ENCODE measurements around the gene TSC22D2.

The TSC22D2 gene

GRCh38 chr3:150412561-150413231, 4.6 kb downstream of the TSC22D2 start:
- DNase-seq: no peak

DNA sequence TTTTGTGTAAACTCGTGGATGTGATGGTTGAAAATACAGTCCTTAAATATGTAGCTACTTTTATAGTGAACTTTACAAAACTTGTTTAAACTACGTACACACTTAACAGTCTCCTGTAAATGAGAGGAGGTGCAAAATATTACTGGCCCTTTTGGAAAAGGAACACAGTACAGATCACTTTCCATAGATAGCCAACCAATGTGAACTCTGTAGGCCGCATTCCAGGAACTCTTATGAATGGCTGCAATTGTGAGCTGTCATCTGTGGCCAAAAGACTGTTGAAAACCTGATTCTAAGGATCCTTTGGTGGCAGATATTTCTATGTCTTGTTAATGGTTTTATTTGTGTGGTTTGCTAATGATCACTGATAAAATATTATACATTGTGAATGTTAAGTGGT, 6.2 kb downstream of the TSC22D2 start:
- no peak for DNase-seq

- no peak for DNase-seq
These were observed 6.9 kb downstream of the TSC22D2 start for GRCh38 chr3:150414959-150415358.

DNA sequence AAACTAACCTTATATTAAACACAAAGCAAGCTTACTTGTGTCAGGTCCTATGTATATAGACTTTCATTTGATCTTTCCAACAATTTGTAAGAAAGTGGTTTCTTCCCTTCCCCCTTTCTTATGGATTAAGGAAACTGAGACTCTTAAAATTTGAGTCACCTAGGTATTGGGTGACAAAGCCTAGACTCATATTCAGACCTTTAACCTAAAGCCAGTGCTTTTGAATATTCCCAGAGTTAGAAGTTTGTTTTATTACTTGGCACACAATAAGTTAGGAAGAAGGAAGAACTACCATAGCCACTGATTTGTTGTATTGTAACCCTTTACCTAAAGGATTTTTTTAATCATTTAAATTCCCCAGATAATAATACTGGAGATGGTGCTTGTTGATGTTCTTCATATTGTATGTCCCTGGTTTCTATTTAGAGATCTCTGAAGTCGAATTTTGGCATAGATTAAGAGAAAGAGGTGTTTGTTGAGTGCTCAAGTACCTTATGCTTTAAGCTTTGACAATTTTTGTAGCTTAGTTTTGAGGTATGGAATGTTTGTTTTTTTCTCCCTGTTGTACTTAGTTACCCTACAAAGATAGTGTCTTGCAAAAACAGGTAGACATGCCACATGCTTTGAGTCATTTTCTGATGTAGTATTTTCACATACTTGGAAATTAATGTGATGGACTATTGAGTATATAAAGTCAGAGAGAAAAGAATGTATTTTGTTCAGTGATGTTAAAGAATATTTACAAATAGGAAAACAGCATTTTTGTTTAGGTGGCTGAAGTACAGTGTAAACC, 11.2 kb downstream of the TSC22D2 start:
- DNase-seq: no peak

DNA sequence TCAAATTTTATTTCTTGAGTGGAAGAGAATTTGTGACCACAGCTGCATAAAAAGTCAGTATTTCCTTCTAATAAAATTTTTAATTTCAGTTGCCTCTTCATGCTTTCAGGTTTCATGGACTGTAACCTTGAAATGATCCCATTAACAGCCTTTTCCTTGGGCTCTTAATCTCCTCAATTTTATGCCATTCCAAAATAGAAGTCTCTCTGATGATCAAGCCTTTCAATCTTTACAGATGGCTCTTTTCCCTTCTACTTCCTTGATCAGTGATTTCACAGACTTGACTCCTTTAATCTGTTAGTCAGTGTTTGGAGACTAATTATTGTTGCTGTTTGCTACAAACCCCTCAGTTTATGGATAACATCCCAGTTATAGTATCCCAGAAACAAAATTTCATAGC, 11.9 kb downstream of the TSC22D2 start:
- no peak for DNase-seq

GRCh38 chr3:150421256-150421655, 13.2 kb downstream of the TSC22D2 start:
- DNase-seq: no peak

GRCh38 chr3:150421799-150422548, 13.9 kb downstream of the TSC22D2 start:
- no peak for DNase-seq

DNA sequence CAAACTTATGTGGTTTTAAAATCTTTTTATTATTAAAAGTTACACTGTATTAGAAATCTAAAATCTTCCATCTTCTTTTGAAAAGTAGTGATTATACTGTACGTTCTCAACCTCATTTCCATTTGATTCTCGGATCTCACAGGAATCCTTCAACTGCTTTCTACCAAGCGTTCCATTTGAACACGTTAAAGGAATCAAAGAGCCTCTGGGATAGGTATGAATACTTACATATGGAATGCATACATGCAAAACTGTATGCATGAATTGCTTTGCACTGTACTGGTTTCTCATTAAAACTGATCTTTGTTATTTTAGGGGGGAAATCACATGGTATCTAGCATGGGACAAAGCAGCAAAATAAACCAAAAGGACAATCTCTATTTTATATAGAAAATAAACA, 14.8 kb downstream of the TSC22D2 start:
- DNase-seq: no peak

GRCh38 chr3:150423761-150424160, 15.7 kb downstream of the TSC22D2 start:
- no peak for DNase-seq

GRCh38 chr3:150426292-150426691, 18.2 kb downstream of the TSC22D2 start:
- no peak for DNase-seq

- DNase-seq: no peak
These were observed 20.5 kb downstream of the TSC22D2 start for GRCh38 chr3:150428562-150428961.

DNA sequence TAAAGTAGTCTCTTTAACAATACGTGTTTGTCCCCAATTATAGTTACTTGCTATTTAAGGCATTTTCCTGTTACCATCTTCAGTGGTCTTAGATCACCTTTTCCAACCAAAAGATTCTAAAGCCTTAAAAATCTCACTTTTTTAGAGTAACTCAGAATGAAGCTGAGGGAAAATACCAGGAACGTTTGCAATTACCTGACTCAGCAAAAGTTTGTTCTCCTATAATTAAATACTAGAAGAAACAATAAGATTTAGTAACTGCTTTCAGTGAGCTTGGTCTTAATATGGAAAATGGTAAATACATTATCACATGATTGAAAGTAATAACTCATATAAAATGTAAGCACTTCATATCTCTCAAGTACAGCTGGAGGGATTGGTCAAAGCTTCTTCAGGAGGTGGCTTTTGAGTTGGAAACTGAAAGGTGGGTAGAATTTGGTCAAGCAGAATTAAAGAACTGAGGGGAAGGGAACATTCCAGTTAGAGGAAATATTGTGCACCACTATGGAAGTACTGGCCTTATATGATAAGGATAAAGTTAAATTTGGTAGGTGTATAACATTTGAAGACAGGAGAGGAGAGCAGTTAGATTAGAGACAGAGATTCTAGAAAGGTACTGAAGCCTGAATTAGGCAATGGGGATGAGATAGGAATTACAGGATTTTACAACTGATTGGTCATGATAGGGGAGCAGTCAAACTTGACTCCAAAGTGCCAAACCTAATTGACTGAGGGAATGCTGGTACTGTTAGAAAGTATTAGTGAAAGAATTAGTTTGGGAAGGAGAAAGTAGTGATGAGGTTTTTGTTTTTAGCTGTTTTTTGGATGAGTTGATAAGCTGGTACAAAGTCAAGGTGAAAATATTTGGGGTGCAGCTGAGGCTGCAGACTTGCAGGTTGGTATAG, 21.9 kb downstream of the TSC22D2 start:
- DNase-seq: no peak

GRCh38 chr3:150433347-150433746, 25.2 kb downstream of the TSC22D2 start:
- no peak for DNase-seq

GRCh38 chr3:150434234-150434633, 26.1 kb downstream of the TSC22D2 start:
- DNase-seq: no peak

DNA sequence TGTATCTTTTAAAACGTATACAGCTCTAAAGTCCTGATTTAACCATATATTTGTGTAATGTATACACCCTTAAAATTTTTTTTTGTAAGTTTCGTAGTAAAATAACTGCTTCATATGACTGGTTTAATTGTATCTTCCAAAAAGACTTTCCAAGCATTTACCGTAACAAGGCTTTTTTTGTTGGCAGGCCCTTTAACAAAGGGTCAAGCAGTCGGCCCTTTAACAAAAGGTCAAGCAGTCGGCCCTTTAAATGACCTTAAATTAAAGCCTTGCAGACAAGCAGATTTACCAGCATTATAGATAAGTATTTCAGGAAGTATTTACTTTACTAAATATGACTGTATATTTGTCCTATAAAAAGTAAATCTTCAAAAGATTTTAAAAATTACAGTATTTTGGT, 28.1 kb downstream of the TSC22D2 start:
- DNase-seq: no peak

DNA sequence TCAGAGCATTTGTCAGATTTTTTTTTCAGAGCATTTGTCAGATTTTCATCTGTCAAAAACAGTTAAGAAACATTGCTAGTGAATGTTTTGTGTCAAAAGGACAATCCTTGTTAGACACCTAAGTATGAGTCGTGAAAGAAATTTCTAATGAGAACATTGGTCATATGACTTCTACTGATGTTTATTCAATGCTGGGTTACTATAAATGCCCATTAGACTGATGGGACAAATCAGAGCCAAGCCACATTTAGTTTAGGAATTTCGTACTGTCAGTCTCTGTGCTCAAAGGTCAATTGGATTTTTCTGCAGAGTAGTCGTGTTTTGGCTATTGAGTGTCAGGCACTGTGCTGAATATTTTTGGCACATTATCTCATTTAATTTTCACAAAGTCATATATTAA, 31.6 kb downstream of the TSC22D2 start:
- no peak for DNase-seq

DNA sequence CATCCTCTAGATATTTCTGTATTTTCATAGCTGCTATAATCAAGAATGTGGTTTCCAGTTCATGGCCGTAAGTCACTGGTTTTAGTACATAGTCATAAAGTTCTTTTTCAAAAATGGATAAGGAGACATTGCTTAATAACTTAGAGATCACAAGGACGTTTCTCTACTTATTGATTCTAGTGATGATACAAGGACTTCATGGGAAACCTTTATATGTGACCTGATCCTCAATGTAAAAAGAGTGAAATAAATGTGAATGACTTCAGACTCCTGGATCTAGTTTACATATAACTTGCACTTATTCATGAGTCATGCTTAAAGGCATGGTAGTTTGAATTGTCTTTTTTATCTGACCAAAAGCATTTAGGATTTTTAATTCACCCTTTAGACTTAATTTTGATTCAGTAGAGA, 35.2 kb downstream of the TSC22D2 start:
- no peak for DNase-seq

- no peak for DNase-seq
These were observed 36.3 kb downstream of the TSC22D2 start for GRCh38 chr3:150444371-150444770.

DNA sequence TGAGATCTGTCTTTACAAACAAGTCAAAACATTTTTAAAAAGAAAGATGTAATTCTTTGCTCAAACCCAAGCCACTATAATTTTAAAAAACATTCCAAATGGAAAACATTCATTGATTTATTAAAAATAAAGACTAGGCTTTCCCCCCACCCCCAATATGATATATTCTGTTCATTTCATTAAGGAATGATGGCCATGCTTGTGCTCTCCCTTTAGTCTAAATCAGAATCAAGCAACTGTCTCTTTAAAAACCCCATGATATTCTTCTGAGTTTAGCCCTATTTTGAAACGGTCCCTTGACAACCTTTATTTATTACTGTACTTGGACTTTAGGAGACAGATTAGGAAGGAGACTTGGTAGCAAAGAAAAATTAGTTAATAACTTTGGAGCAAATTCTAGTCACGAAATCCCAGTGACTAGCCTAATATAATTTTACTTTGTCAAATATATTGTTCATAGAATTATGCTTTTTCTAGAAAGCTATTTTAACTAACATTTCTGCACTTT, 38.4 kb downstream of the TSC22D2 start:
- no peak for DNase-seq

DNA sequence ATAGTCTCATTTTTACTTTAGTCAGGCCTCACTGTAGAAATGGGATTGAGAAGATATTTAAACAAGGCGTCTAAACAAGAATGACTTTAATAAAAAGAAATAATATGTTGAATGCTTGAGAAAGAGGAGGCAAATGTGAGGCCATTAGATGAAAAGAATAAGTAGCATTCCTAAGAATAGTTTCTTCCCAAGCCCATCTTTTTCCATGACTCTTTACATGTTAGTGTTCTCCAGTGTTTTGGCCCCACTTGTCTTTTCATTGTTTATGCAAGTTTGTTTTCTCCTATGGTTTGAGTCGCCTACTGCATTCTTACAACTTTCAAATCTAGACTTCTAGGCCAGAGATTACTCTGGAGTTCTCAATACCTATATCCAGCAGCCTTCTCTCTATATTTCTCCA, 39.0 kb downstream of the TSC22D2 start:
- no peak for DNase-seq

DNA sequence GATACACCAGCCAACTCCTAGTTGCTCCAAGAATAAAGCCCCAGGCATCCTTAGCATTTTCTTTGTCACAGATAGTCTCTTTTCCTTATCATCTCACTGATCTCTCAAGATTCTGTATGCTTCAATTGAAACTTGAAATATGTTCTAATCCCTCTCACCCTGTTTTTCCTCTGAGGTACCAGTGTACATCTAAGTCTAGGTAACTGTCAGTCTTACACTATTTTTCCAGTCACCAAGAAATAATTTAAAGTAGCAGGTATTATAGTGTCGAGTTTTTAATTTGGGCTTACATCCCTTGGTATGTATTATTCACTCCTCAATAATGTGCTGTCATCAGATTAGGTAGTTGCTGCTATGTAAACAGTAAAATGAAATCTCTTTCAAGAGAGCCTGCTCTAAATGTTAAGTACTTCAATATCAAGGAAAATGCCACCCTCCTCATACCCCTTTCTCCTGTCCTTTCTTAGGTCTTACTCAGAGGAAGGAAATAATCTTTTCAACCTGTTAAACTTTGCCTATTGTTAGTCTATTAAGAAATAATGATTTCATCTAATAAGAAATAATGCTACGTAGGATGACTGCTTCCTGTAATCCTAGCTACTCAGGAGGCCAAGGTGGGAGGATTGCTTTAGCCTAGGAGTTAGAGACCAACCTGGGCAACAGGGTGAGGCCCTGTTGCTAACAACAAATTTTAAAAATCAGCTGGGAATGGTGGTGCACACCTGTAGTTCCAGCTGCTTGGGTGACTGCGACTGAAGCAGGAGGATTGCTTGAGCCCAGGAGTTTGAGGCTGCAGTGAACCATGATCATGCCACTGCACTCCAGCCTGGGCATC, 39.8 kb downstream of the TSC22D2 start:
- DNase-seq: no peak

Measured in NCI-H1694 (cell line).